Activated CD4-positive, CD25-positive, alpha-beta regulatory T cell treated with anti-CD3 and anti-CD28 coated beads, Interleukin-2, amount 50 U/mL, for 24 hours (primary cell): ENCODE measurements around the gene CFAP221.

Experiments
- ATAC-seq, 2 donors: fragments of 150-1000 bp; cut with Tn5 transposase; one replicate each; pipeline ENCODE4 v1.10.0; 2021; ENCODE audit warnings: mild to moderate bottlenecking in 1 of 2, moderate library complexity in 1 of 2

Gene CFAP221

DNA sequence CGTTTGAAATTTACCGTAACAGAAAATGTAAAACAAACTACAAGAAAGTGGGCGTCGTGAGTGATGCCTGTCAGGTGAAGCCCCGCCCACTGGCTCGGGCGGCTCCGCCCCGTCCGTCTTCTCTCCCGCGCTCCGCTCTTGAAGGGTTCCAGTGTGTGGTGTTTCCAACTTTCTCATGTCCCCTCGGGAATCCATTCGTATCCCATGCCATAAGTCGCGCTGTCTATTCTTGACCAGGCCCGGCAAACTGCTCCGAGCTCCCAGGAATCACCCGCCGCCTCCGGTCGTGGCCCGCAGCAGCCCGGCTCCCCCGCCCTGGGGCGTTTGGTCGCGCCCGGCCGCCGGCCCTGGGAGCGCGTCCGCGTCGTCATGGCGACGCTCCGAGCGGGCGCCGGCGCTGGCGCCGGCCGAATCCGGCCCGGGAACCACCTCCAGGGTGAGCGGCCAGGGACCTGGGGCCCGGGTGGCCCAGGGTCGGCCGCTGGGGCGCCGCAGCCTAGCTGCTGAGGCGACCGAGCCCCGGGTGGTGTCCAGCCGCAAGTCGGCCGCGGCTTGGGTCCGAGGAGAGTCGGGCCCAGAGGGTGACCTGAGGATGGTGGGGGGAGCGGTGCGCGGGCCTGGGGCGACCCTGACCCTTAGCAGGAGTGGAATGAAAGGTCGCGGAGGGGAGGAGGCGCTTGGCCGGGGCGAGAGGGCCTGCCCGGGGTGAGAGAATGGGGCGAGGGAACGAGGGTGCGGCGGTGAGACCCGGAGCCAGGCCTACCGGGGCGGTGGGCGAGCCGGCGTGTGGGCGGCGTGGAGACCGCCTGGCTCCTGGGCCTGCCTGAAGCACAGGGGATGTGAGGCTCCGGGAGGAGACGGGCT, at the start of gene CFAP221:
Gene CFAP221, plus strand, starts transcription at position 375 of the 864 bp plus-strand sequence. CDS start 1,683 bp downstream, outside the sequence.
- ATAC-seq, result peak; percentile 33 to 70

GRCh38 chr2:119495948-119496347, 48.3 kb upstream of the CFAP221 start:
- ATAC-seq, result no peak

DNA sequence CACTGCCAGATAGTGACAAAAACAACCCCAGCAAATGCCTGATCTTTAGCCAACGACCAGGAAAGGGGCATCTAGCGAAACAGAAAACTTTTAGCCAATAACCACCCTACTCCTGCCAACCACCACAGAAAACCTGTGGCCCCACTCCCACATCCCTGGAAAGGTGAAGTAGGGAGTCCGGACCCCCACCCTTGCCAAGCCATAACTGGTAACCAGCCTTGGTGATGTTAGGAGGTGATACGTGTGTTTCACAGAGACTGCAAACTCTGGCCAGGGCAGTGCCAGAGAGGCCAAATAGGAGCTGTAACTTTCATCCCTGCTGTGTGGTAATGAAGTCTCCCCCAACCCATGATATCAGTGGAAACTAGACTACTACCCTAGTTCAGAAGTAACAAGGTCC, 47.6 kb upstream of the CFAP221 start:
- no peak for ATAC-seq

GRCh38 chr2:119508756-119509155, 35.5 kb upstream of the CFAP221 start:
- ATAC-seq, result no peak

DNA sequence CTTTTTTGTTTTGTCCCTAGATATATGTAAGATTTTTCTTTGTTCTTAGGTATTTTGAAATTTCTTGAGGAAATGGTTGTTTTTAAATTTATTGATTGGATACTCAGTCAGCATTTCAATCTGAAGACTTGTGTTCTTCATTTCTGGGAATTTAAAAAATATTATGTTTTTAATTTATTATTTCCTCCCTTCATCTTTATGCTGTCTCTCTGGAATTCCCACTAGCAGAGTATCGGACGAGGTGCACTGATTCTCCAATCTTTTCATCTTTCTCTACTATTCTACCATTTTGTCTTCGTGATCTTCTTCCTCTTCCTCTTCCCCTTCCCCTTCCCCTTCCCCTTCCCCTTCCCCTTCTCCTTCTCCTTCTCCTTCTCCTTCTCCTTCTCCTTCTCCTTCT, 32.3 kb upstream of the CFAP221 start:
- no peak for ATAC-seq

DNA sequence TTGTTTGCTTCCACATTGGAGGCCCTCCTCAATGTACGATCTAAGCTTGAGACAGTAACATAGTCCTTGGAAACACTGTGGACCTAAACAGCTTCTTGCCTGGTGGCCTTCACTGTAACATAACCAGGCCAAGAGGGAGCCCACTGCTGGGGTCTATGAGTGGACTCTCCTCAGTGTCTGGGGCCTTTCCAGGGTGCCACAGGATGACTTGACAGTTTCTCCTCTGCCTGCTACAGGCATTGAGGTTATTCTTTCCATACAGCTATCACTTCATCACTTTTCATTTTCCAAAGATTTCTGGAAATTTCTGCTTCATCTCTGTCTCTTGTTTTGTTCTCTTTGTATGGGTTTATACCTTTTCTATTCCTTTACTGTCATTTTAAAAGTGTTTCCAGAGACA, 31.3 kb upstream of the CFAP221 start:
- no peak for ATAC-seq

GRCh38 chr2:119513832-119514231, 30.4 kb upstream of the CFAP221 start:
- ATAC-seq, result no peak

GRCh38 chr2:119516121-119516520, 28.1 kb upstream of the CFAP221 start:
- ATAC-seq, result no peak

DNA sequence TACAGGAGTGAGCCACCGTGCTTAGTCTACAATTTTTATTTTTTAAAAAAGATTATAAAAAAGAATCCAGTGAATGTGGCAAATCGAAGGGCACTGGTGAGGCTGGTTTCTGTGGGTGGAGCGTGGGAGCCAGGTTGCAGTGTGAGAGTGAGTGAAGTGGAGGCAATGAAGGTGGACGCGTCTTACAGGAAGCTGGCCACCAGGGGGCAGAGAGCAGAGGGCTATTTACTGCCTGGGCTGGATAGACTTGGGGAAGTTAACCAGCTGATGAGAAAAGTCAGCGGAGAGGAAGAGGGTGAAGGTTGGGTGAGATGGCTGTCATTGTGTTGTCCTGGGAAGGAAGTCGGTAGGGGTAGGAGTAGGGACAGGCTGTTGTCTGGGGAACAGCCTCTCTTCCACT, 26.8 kb upstream of the CFAP221 start:
- ATAC-seq, result no peak

DNA sequence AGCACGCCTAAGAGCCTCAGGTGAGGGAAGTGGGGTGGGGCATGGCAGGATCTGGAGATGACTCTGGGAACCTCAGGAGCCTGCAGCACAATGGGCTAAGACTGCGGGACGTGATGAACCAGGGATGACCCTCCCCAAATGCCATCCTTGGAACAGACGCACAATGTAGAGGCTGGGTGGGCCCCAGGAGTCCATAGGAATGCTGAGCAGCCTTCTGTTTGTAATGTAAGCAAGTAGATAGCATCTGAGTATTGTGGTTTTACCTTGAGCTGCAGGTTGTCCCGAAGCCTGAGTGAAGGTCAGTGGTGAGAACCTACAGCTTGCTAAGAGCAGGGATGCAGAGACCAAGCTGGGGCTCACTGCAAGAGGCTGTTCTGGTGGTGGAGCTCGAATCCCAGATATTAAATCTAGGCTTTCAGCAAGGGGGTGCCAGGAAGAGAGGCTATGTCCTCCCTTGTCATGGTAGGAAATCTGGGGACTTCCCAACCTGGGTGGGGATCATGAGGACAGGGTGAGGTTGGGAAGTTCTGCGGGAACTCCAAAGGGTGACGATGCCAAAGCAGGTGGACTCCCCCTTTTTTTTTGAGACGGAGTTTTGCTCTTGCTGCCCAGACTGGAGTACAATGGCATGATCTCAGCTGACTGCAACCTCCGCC, 25.7 kb upstream of the CFAP221 start:
- no peak for ATAC-seq

GRCh38 chr2:119519057-119519408, 25.2 kb upstream of the CFAP221 start:
- no peak for ATAC-seq

GRCh38 chr2:119520696-119521432, 23.4 kb upstream of the CFAP221 start:
- ATAC-seq, result no peak

GRCh38 chr2:119521433-119522050, 22.7 kb upstream of the CFAP221 start:
- ATAC-seq, result no peak

DNA sequence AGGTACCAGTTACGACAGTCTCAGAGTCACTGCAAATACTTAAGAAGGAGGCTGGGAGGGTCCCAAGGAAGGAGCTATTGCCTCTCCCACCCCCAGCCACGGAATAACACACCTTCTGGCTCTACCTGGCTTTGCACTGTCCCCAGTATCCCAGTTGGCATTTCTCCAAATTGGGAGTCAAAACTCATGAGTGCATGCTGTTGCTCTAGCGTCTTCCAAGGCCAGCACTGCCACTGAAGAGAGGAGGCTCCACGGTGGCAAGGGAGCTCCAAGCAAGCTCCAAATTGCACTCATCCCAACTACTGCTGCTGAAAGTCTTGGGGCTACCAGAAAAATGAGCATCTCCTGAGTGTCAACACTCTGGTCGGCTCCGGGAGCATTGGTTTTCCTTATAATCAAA, 21.6 kb upstream of the CFAP221 start:
- no peak for ATAC-seq

DNA sequence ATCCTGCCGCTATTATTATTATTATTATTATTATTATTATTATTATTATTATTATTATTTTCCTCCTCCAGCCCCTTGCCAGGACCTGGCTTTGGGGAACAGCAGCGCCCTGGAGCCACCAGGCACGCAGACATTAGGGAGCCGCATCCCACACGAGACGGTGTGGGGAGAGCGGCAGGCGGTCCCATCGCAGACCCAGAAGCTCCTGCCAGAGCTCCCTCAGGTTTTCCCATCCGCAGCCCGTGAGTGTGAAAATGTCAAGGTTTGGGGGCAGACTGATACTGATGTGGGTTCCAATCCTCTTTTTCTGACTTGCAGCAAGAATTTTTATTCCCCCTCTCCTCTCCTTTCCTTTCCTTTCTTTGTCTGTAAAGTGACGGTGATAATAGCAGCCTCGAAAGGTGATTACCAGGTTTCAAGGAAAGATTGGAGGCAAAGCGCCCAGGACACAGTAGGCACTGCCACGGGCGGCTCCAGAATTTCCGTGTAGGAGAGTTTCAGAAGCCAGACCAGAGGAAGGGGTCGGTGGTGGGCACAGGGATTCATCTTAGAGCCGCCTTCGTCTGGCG, 20.8 kb upstream of the CFAP221 start:
- no peak for ATAC-seq

GRCh38 chr2:119523952-119524694, 20.1 kb upstream of the CFAP221 start, which contains the start of gene SCTR:
Gene SCTR (minus strand): TSS chr2:119524483. CDS start chr2:119524226, 257 bp downstream.
- ATAC-seq, result no peak

- no peak for ATAC-seq
Observed at GRCh38 chr2:119525614-119526013, 18.6 kb upstream of the CFAP221 start.

DNA sequence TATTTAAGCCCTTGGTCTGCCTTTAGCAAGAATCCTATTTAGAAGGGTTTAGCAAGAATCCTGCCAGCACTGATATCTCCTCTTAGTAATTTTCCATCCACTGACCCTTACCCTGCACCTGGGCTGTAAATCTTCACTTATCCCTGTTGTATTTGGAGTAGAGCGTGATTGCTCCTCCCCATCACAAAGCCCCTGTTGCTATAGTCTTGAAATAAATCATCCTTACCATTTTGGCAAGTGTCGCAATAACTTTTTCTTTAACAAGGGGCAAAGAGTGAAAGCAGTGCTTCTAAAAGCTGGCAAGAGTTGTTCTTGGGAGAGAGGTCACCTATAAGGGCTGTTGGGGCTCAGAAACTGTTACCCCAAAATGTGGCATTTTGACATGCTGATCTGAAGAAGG, 16.2 kb upstream of the CFAP221 start:
- ATAC-seq, result no peak

- ATAC-seq, result no peak
Observed at GRCh38 chr2:119531292-119531691, 13.0 kb upstream of the CFAP221 start.

DNA sequence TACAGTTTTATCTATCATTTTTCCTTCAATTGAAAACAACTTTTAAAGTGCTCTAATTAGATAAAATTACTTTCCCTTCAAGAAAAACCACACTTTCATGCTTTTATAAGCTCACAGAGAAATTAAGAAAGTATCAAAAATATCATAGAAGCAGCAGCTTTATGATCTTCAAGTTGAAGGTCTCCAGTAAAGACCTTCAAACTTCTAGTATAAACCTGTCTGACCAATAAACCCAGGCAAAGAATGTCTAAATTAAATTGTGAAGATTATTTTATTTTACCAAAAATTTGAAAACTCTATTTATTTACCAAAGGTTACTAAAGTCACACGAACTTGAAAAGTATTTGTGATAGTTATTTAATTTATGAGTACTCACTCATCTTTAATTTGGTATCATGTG, 10.7 kb upstream of the CFAP221 start:
- no peak for ATAC-seq

DNA sequence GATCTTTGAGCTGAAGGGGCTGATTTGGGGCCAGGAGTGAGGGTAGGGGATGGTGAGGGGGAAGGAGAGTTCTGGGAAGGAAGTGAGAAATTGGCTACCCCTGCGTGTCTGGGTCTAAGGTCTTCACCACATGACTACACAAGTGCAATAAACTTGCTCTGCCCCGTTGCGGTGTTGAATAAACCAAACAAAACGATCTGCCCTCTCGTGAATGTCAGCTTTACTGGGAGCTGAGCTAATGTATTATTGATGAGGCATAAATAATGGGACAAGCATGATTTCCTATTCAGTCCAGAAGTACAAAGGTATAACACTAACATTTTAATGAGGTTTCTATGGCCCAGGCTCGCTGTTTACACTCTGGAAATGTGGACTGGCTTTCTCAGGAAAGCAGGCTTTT, 8.0 kb upstream of the CFAP221 start:
- ATAC-seq, result no peak

DNA sequence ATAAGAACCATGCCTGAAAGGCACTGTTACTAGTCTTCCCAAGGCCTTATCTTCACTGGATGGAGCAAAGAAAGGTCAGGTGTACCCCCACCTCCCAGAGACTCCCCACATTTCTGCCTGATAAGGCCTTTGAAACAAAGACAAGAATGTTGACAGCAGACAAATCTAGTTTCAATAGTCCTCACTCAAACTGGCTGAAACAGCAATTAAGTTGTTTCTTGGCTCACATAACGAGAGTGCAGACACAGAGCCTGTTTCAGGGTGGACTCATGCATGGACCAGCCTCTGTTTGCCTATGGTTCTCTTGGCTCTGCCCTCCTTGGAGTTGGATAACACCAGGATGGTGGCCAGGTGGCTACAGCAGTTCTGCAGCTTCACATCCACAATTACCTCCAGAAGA, 7.5 kb upstream of the CFAP221 start:
- ATAC-seq, result no peak
